ENCODE data around the gene PMFBP1.

- TF ChIP-seq POLR2A (IDR thresholded peaks at IDR 0.05; ENCODE audit: low read depth, low read length) = no peak
- no peak for TF ChIP-seq POLR2AphosphoS5 (IDR thresholded peaks at IDR 0.05; ENCODE audit: low read depth, low read length)
- TF ChIP-seq TAF1 (IDR thresholded peaks at IDR 0.05; ENCODE audit: borderline replicate concordance, low read depth, low read length) = no peak
These were observed 4.9 kb downstream of the PMFBP1 start for GRCh38 chr16:72166954-72167561.
